K562 (cell line): ENCODE data around the gene RBPMS2. TPM values are rescaled to one million over a fixed set of nuclear protein-coding genes. Genes with fewer than 3 reads are reported as not detected.

Experiments used
- ATAC-seq: fragments of 200-7000 bp; cut with Tn5 transposase; 3 replicates; pipeline ENCODE4 v1.9.1; 2020; ENCODE audit warnings: moderate library complexity
- BruUV-seq: library from RNA; stranded (reverse); fragments of 400-500 nt; replicated peaks from 2 replicates; lab custom pipeline; 2021; lab: Mats Ljungman, UMichigan
- CTCF ChIA-PET: fragments of 300-600 bp; formaldehyde crosslinking; extraction: SDS; loops from one replicate; lab custom pipeline; 2021; ENCODE audit warnings: low intra/inter-chr PET ratio; lab: Yijun Ruan, JAX
- POLR2A ChIA-PET: fragments of 300-600, 350-650 bp; sonication (Branson Sonifier 250); formaldehyde crosslinking; extraction: SDS; loops from one replicate; lab custom pipeline; 2021; ENCODE audit warnings: antibody characterized with exemption, inconsistent platforms; lab: Yijun Ruan, JAX
- DNase-seq, 4 experiments: peaks; one replicate each; pipeline versions ENCODE4 v3.0.0 to v3.0.0-alpha.2; 2011 to 2018; ENCODE audit warnings: low spot score in 3 of 4, mixed read lengths in 3 of 4; ENCODE audit errors: extremely low read depth in 1 of 4
- FAIRE-seq: peaks from 2 replicates; lab custom pipeline; 2011; peaks lifted over from hg19 to GRCh38; lab: Jason Lieb, UNC
- H2AFZ ChIP-seq: 2 replicates; pipeline ENCODE4 v1.6.0; 2011; ENCODE audit warnings: low read depth, low read length, control low read depth, inconsistent platforms
- H3K27ac ChIP-seq: fragments of 200-600 bp; 3 replicates; pipeline ENCODE4 v1.8.0; 2011; ENCODE audit warnings: low read depth, mild to moderate bottlenecking, control low read depth, inconsistent platforms, low read length, moderate library complexity, mixed read lengths; ENCODE audit errors: extremely low read depth
- H3K27me3 ChIP-seq, 2 experiments: fragments of 300-600 bp in 1 of 2; 2 replicates in 1 of 2; 3 replicates in 1 of 2; pipeline versions ENCODE4 v1.6.0 to v1.8.0; 2011; ENCODE audit warnings: inconsistent platforms in 2 of 2, low read length in 2 of 2, mild to moderate bottlenecking in 1 of 2, mixed read lengths in 1 of 2, moderate library complexity in 1 of 2; ENCODE audit not compliant: control insufficient read depth in 2 of 2, insufficient read depth in 2 of 2
- H3K36me3 ChIP-seq: fragments of 300-600 bp; 3 replicates; pipeline ENCODE4 v1.8.0; 2011; ENCODE audit warnings: mild to moderate bottlenecking, low read length, inconsistent platforms; ENCODE audit not compliant: control insufficient read depth, insufficient read depth
- H3K4me1 ChIP-seq, 2 experiments: fragments of 200-600 bp in 1 of 2; replicated peaks in 1 of 2; 2 replicates in 1 of 2; 3 replicates in 1 of 2; pipeline versions ENCODE4 v1.5.1 to v1.8.0; 2011; ENCODE audit warnings: inconsistent platforms in 2 of 2, low read length in 2 of 2, mild to moderate bottlenecking in 1 of 2, mixed read lengths in 1 of 2, moderate library complexity in 1 of 2; ENCODE audit not compliant: control insufficient read depth in 2 of 2, insufficient read depth in 2 of 2
- H3K4me2 ChIP-seq: 2 replicates; pipeline ENCODE4 v1.6.1; 2011; ENCODE audit warnings: low read length, control low read depth, inconsistent platforms, mixed read lengths; ENCODE audit not compliant: insufficient read depth
- H3K4me3 ChIP-seq: fragments of 200-600 bp; sonication (generic), shearing (Covaris generic); 2 replicates; pipeline ENCODE4 v1.5.1; 2016; ENCODE audit warnings: control low read depth, inconsistent platforms
- H3K79me2 ChIP-seq: fragments of 200-600 bp; 3 replicates; pipeline ENCODE4 v1.8.0; 2011; ENCODE audit warnings: low read length, inconsistent platforms; ENCODE audit not compliant: control insufficient read depth, insufficient read depth
- H3K9ac ChIP-seq, 2 experiments: 2 replicates each; pipeline versions ENCODE4 v1.6.0 to v1.6.1; 2011; ENCODE audit warnings: low read depth in 2 of 2, low read length in 2 of 2, control low read depth in 1 of 2, inconsistent platforms in 1 of 2, mild to moderate bottlenecking in 1 of 2, mixed read lengths in 1 of 2; ENCODE audit not compliant: insufficient read depth in 1 of 2
- H3K9me1 ChIP-seq: one replicate; pipeline ENCODE4 v1.6.0; 2011; ENCODE audit warnings: inconsistent platforms, mild to moderate bottlenecking, low read length, moderate library complexity; ENCODE audit not compliant: control insufficient read depth, insufficient read depth
- H3K9me3 ChIP-seq: replicated peaks from 2 replicates; pipeline ENCODE4 v1.5.1; 2011; ENCODE audit warnings: low read depth, low read length, inconsistent platforms; ENCODE audit not compliant: control insufficient read depth, insufficient read depth
- H4K20me1 ChIP-seq: replicated peaks from 2 replicates; pipeline ENCODE4 v1.6.1; 2011; ENCODE audit warnings: low read length, inconsistent platforms, mixed read lengths; ENCODE audit not compliant: control insufficient read depth, insufficient read depth
- CTBP1 ChIP-seq: fragments of 450-650 bp; IDR thresholded peaks from 2 replicates; pipeline ENCODE4 v1.6.1; 2016; ENCODE audit warnings: borderline replicate concordance
- CTCF ChIP-seq, 3 experiments: IDR thresholded peaks in 2 of 3; conservative IDR thresholded peaks in 1 of 3; 2 replicates each; pipeline ENCODE4 v1.5.1; 2011 to 2012; ENCODE audit warnings: low read length in 3 of 3, mild to moderate bottlenecking in 3 of 3, control low read depth in 2 of 3, improper control_type of control experiment in 1 of 3, inconsistent platforms in 1 of 3, low read depth in 1 of 3, mixed read lengths in 1 of 3, moderate library complexity in 1 of 3; ENCODE audit not compliant: insufficient read depth in 2 of 3
- GABPB1 ChIP-seq: sonication (generic); formaldehyde crosslinking; IDR thresholded peaks from 2 replicates; pipeline ENCODE4 v1.8.0; 2022; ENCODE audit warnings: mild to moderate bottlenecking, missing genetic modification reagents
- MLX ChIP-seq, 2 experiments: fragments of 450-650 bp in 1 of 2; sonication (generic) in 1 of 2; formaldehyde crosslinking; conservative IDR thresholded peaks; 2 replicates each; pipeline versions ENCODE4 v1.4.0 to v1.8.1; 2020 to 2022; ENCODE audit warnings: mild to moderate bottlenecking in 1 of 2, missing genetic modification reagents in 1 of 2
- MYC ChIP-seq, 2 experiments: fragments of 250-450 bp in 1 of 2; sonication (Bioruptor Pico) in 1 of 2; IDR thresholded peaks; 2 replicates each; pipeline versions ENCODE4 v1.5.1 to v1.6.1; 2012 to 2021; ENCODE audit warnings: low read depth in 2 of 2, borderline replicate concordance in 1 of 2, improper control_type of control experiment in 1 of 2, low read length in 1 of 2, mild to moderate bottlenecking in 1 of 2, moderate library complexity in 1 of 2
- NR2C1 ChIP-seq, 2 experiments: fragments of 450-650 bp; IDR thresholded peaks; 2 replicates each; pipeline ENCODE4 v1.6.1; 2017; ENCODE audit warnings: mild to moderate bottlenecking in 2 of 2, antibody characterized with exemption in 1 of 2, inconsistent platforms in 1 of 2, missing compliant biosample characterization in 1 of 2, missing genetic modification characterization in 1 of 2
- POLR2G ChIP-seq: fragments of 200-400 bp; formaldehyde crosslinking; IDR thresholded peaks from 2 replicates; pipeline ENCODE4 v1.6.1; 2017; ENCODE audit warnings: low read depth, mild to moderate bottlenecking, antibody characterized with exemption, low read length, moderate library complexity
- PRDM10 ChIP-seq: fragments of 450-650 bp; IDR thresholded peaks from 2 replicates; pipeline ENCODE4 v1.6.1; 2018; ENCODE audit not compliant: partially characterized antibody
- TAF1 ChIP-seq: IDR thresholded peaks from 2 replicates; pipeline ENCODE4 v1.6.1; 2011; ENCODE audit warnings: mild to moderate bottlenecking, low read length, moderate library complexity; ENCODE audit not compliant: insufficient read depth, control insufficient read depth, severe bottlenecking; ENCODE audit errors: extremely low read depth
- ZNF253 ChIP-seq: fragments of 250-450 bp; sonication (Bioruptor Pico); conservative IDR thresholded peaks from 2 replicates; pipeline ENCODE4 v1.6.1; 2021; ENCODE audit warnings: mild to moderate bottlenecking
- ZNF384 ChIP-seq: IDR thresholded peaks from 2 replicates; pipeline ENCODE4 v1.6.1; 2012; ENCODE audit warnings: low read depth, low read length, improper control_type of control experiment
- ZNF696 ChIP-seq: fragments of 250-450 bp; sonication (Bioruptor Pico); conservative IDR thresholded peaks from 2 replicates; pipeline ENCODE4 v1.4.0; 2020; ENCODE audit warnings: mild to moderate bottlenecking, moderate library complexity
- WGBS: fragments of 100-300 bp; shearing (Covaris generic); methylation state at CpG from one replicate; pipeline ENCODE4 v1.1.6; 2016; ENCODE audit warnings: low coverage, mixed read lengths; ENCODE audit not compliant: insufficient coverage; ENCODE audit errors: missing lambda C conversion rate; 5-methylcytosine and 5-hydroxymethylcytosine counted together
- in situ Hi-C: fragments of 300-500 bp; cut with MboI; formaldehyde crosslinking; loops from 4 replicates; pipeline ENCODE4 v1.15.0; 2018; ENCODE audit warnings: inconsistent platforms, mixed read lengths
- intact Hi-C: fragments of 100-400 bp; cut with micrococcal nuclease; formaldehyde crosslinking; loops from 2 replicates; pipeline ENCODE4 v1.14.2; 2022
- polyA plus RNA-seq, 8 experiments: library from polyadenylated mRNA; depleted of rRNA in 4 of 8; stranded (reverse) in 5 of 8; unstranded in 3 of 8; fragments of >200 nt; fragmentation: Nextera tagmentation in 2 of 8; fragmentation: Illumina TruSeq in 1 of 8; extraction: Ambion mirVana in 2 of 8; extraction: Trizol in 1 of 8; gene quantifications; 2 replicates each; pipeline versions ENCODE4 v1.2.1 to v1.2.3, GENCODE V29; 2011 to 2014; ENCODE audit warnings: inconsistent platforms in 1 of 8, missing spikeins in 1 of 8
- total RNA-seq, 7 experiments: library from RNA; depleted of rRNA in 6 of 7; stranded (reverse); fragments of >200 nt in 6 of 7; fragmentation: Illumina TruSeq in 2 of 7; extraction: Trizol in 2 of 7; gene quantifications; 2 replicates each; pipeline versions ENCODE4 v1.2.1 to v1.2.3, GENCODE V29; 2011 to 2021; ENCODE audit warnings: low replicate concordance in 1 of 7

RBPMS2 gene
- total and polyA plus RNA-seq, 9 of the 15 experiments (the other 6 are each of a cell fraction or from before 2014, with no cell fraction given): 0.11 to 2.6 (median 0.37) TPM; not detected in 1

GRCh38 chr15:64792282-64792681 is 16.9 kb upstream of the RBPMS2 start (continued):
- TF ChIP-seq ZNF253 (CRISPR knock-in tag) (no peak), MLX (CRISPR knock-in tag; conservative IDR thresholded peaks at IDR 0.05) (no peak), POLR2G (no peak), MYC (IDR thresholded peaks at IDR 0.05; ENCODE audit: low read depth, low read length) (no peak), MYC (CRISPR knock-in tag; IDR thresholded peaks at IDR 0.05; ENCODE audit: borderline replicate concordance, low read depth) (no peak), CTBP1 (no peak), ZNF696 (CRISPR knock-in tag) (no peak)

- Histone ChIP-seq H4K20me1 (no peaks in the 10 kb centered on the region), H3K36me3 (no peaks in the 10 kb centered on the region), H3K9me3 (no peaks in the 10 kb centered on the region), H3K4me2 (no peak overlapping the region), H3K79me2 (no peaks in the 10 kb centered on the region), H3K9me1 (no peaks in the 10 kb centered on the region), H3K27ac (no peak overlapping the region), H2AFZ (no peak overlapping the region), H3K9ac (no peak overlapping the region), H3K27me3 (peaks cover 0 to 15% of the 10 kb centered on the region in 2 experiments; a peak in 2 of 5 replicates), H3K4me1 (no peaks in the 10 kb centered on the region; a peak in 1 of 5 replicates), H3K4me3 (no peak overlapping the region)
- no TSS peak for BruUV-seq
- CTCF ChIA-PET: interaction anchor here (1.1 kb wide), 1 partner anchor 115 kb away, joined by 3 read pairs; no protein-coding TSS in a partner anchor
- intact Hi-C loops: no loop called here
- WGBS: 0% methylated on average over 4 of the region's 4 CpGs
- POLR2A ChIA-PET: interaction anchor here (0.6 kb wide), 1 partner anchor 9 kb away, joined by 3 read pairs; no protein-coding TSS in a partner anchor
- no peak for DNase-seq
- FAIRE-seq: peak; percentile 52
- ATAC-seq: no peak
- in situ Hi-C loops: no loop called here
- TF ChIP-seq ZNF384 (no peak), CTCF (IDR thresholded peaks at IDR 0.05 in 2 of 3, conservative IDR thresholded peaks at IDR 0.05 in 1 of 3; ENCODE audit: insufficient read depth in 2 of 3, low read depth in 1 of 3, low read length in 3 of 3) (peak in 1 of 3 experiments; percentile 24; a peak in 2 of 6 replicates), NR2C1 (IDR thresholded peaks at IDR 0.05) (no peak), NR2C1 (tag; IDR thresholded peaks at IDR 0.05) (no peak), PRDM10 (no peak), TAF1 (no peak), GABPB1 (CRISPR knock-in tag) (no peak)
Measured at GRCh38 chr15:64791401-64791800, 16.0 kb upstream of the RBPMS2 start.
